ENCODE data around the gene PLPP4.

- TF ChIP-seq POLR2A (IDR thresholded peaks at IDR 0.05; ENCODE audit: low read depth, low read length) (no peak), POLR2AphosphoS5 (IDR thresholded peaks at IDR 0.05; ENCODE audit: low read depth, low read length) (no peak)
These were observed 150.1 kb downstream of the PLPP4 start for GRCh38 chr10:120607016-120607709.
